Parathyroid adenoma (tissue), 2 donors: ENCODE data around the gene CREB3.

Experiments used
- H2AFZ ChIP-seq: fragments of 300-600 bp; sonication (generic); one replicate; pipeline ENCODE4 v1.7.0; 2017; ENCODE audit warnings: antibody characterized with exemption, mild to moderate bottlenecking
- H3K27ac ChIP-seq: fragments of 300-600 bp; sonication (generic); one replicate; pipeline ENCODE4 v1.7.0; 2017
- H3K27me3 ChIP-seq: fragments of 300-600 bp; sonication (generic); one replicate; pipeline ENCODE4 v1.7.0; 2017; ENCODE audit warnings: low read length; ENCODE audit not compliant: control insufficient read depth, insufficient read depth
- H3K36me3 ChIP-seq: fragments of 300-600 bp; sonication (generic); one replicate; pipeline ENCODE4 v1.7.0; 2017; ENCODE audit warnings: low read length; ENCODE audit not compliant: control insufficient read depth, insufficient read depth
- H3K4me1 ChIP-seq: fragments of 300-600 bp; sonication (generic); one replicate; pipeline ENCODE4 v1.7.0; 2017; ENCODE audit warnings: control low read depth
- H3K4me2 ChIP-seq: fragments of 300-600 bp; sonication (generic); one replicate; pipeline ENCODE4 v1.7.0; 2017; ENCODE audit warnings: low read length
- H3K4me3 ChIP-seq: fragments of 300-600 bp; sonication (generic); one replicate; pipeline ENCODE4 v1.7.0; 2017; ENCODE audit warnings: low read depth, low read length
- H3K79me2 ChIP-seq: fragments of 300-600 bp; sonication (generic); one replicate; pipeline ENCODE4 v1.7.0; 2017; ENCODE audit warnings: control low read depth
- H3K9ac ChIP-seq: fragments of 300-600 bp; sonication (generic); one replicate; pipeline ENCODE4 v1.7.0; 2017; ENCODE audit warnings: mild to moderate bottlenecking
- H3K9me3 ChIP-seq: fragments of 300-600 bp; sonication (generic); one replicate; pipeline ENCODE4 v1.7.0; 2017; ENCODE audit warnings: low read length; ENCODE audit not compliant: control insufficient read depth
- CTCF ChIP-seq: fragments of 300-600 bp; sonication (generic); IDR thresholded peaks from one replicate; pipeline ENCODE4 v1.7.0; 2017; ENCODE audit warnings: antibody characterized with exemption, mild to moderate bottlenecking
- donor health status: primary hyperparathyroidism.

CREB3 gene, protein sequence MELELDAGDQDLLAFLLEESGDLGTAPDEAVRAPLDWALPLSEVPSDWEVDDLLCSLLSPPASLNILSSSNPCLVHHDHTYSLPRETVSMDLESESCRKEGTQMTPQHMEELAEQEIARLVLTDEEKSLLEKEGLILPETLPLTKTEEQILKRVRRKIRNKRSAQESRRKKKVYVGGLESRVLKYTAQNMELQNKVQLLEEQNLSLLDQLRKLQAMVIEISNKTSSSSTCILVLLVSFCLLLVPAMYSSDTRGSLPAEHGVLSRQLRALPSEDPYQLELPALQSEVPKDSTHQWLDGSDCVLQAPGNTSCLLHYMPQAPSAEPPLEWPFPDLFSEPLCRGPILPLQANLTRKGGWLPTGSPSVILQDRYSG

GRCh38 chr9:35732185-35732799 lies at the start of gene CREB3, which contains the start of gene TLN1:
Gene CREB3, plus strand, starts transcription at chr9:35732666. Its CDS starts 107 bp downstream, at chr9:35732773.
Gene TLN1, minus strand, starts transcription at chr9:35732195. Its CDS starts 6,501 bp downstream, at chr9:35725694.
- Histone ChIP-seq H3K9ac (peak within 1 kb of the TSS; percentile 76), H2AFZ (peak within 1 kb of the TSS; percentile 79), H3K9me3 (no peaks in the 10 kb centered on the region), H3K27ac (peak within 1 kb of the TSS; percentile 82), H3K4me2 (peak within 1 kb of the TSS; percentile 92), H3K4me1 (peaks cover 17% of the 10 kb centered on the region), H3K79me2 (peaks cover 12% of the 10 kb centered on the region), H3K36me3 (no peaks in the 10 kb centered on the region), H3K4me3 (peak within 1 kb of the TSS; percentile 87), H3K27me3 (no peaks in the 10 kb centered on the region)
- no peak for TF ChIP-seq CTCF

- H3K9ac ChIP-seq, result no peak overlapping the region
- no peak overlapping the region for H3K27ac ChIP-seq
- no peak overlapping the region for H3K4me3 ChIP-seq
- H3K9me3 ChIP-seq, result no peaks in the 10 kb centered on the region
- no peak for TF ChIP-seq CTCF
- no peak overlapping the region for H2AFZ ChIP-seq
- no peaks in the 10 kb centered on the region for H3K36me3 ChIP-seq
- no peaks in the 10 kb centered on the region for H3K79me2 ChIP-seq
- H3K27me3 ChIP-seq, result no peaks in the 10 kb centered on the region
- no peak overlapping the region for H3K4me2 ChIP-seq
- peaks cover 8% of the 10 kb centered on the region for H3K4me1 ChIP-seq
These were observed 49.1 kb upstream of the CREB3 start for GRCh38 chr9:35683323-35683722.

DNA sequence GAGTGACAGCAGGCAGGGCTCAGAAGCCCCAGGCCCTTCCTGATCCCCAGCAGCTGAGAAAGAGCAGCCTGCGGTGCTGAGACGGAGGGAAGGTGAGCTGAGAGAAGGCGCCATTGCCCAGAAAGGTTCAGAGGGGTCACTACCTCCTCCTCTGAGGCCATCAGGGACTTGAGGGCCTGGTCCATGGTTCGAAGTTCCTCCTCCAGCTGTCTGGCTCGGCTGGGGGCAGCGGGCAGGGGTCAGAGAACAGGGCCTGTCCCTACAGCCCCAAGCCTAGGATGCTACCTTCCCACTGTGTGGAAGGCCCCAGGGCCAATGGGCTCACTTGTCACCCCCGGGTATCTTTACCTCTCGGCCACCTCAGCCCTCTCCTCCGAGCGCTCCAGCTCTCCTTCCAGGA lies 47.5 kb upstream of the CREB3 start:
- no peak overlapping the region for H3K4me3 ChIP-seq

GRCh38 chr9:35685506-35685905 lies 47.0 kb upstream of the CREB3 start:
- H3K9me3 ChIP-seq, result no peaks in the 10 kb centered on the region
- H3K4me2 ChIP-seq, result no peak overlapping the region
- no peak overlapping the region for H3K9ac ChIP-seq
- no peak for TF ChIP-seq CTCF
- no peaks in the 10 kb centered on the region for H3K79me2 ChIP-seq
- H3K36me3 ChIP-seq, result no peaks in the 10 kb centered on the region
- no peak overlapping the region for H3K4me3 ChIP-seq
- peaks cover 8% of the 10 kb centered on the region for H3K4me1 ChIP-seq
- H2AFZ ChIP-seq, result no peak overlapping the region
- H3K27me3 ChIP-seq, result no peaks in the 10 kb centered on the region
- no peak overlapping the region for H3K27ac ChIP-seq

More for the DNA sequence above, 47.5 kb upstream of the CREB3 start:
- Histone ChIP-seq H3K79me2 (no peaks in the 10 kb centered on the region), H3K9ac (no peak overlapping the region), H3K4me2 (no peak overlapping the region), H3K4me1 (peaks cover 8% of the 10 kb centered on the region), H2AFZ (no peak overlapping the region), H3K9me3 (no peaks in the 10 kb centered on the region), H3K36me3 (no peaks in the 10 kb centered on the region), H3K27me3 (no peaks in the 10 kb centered on the region), H3K27ac (no peak overlapping the region)
- no peak for TF ChIP-seq CTCF
